ENCODE measurements around the gene BNC2.

Gene BNC2

DNA sequence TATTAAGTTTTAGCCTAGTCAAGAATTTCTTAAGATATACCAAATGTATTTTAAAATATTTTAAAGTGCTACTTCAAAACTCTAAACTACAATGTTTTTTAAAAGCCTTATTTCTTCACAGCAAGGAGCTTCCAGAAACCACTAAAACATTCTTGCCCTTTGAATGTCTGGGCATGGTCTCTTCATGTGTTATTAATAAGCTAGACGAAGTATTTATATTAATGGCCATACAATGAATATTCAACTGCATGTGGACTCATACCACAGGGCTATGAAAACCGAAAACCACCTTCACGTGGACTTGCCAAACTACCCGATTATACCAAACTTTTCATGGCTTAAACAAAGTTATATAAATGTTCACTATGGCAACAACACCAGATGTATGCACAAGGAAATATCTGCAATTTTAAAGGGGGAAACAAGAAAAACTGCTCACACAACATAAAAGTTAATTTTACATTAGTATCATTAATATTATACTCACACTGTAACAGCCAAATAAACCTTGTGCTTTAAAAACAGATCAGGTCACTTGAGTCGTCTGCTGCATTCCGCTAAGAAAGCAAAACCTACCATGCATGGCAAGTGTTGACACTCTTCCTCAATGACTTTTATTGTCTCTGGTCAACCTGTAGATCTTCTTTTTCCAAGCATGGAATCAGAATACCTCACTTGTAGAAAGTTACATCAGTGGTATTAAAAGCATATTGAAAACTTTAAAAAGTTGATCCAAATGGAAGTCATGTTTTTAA lies 246.3 kb downstream of the BNC2 start:
- DNase-seq: no peak

DNA sequence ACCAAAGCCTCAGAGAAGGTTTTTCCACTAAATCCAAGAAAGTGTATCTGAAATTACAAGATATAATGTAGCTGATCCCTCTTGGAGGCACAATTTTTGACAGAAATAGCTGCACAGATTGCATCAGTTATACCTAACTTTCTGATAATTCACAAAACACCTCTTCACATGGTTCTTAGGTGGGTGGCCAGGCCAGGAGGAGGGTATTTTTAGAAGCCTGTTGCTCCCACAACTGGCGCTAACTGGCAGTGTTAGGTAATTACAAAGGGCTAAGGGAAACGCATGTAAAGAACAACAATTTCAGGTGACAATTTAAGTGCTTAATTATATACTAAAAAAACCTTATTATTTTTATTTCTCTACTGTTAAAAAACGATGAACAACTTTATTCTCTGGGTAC lies 247.9 kb downstream of the BNC2 start:
- no peak for DNase-seq

DNA sequence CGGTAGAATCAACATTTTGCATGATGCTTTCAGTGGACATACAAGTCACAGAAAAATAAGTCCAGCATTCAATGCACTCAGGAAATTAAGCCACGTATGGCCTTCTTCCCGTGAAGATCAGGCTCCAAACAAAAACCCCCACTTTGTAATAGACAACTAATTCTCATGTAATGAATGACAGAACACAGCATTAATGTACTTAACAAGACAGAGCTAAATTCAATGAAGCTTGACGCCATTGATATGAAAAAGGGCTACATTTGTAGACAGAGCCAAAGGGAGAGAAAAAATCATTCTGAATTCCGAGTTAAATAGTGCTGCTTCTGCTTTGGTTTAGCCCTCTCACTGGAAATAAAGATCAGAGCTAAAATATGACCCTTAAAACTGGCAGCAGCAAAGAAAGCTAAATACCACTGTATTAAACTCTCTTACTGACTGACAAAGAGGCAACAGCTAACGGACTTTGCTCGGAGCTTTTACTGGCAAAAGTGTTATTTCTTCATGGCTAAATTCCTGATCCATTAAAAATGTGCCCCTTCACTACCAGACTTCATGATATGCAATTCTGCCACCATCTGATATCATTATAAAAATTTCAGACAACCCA lies 250.5 kb downstream of the BNC2 start:
- DNase-seq: no peak

DNA sequence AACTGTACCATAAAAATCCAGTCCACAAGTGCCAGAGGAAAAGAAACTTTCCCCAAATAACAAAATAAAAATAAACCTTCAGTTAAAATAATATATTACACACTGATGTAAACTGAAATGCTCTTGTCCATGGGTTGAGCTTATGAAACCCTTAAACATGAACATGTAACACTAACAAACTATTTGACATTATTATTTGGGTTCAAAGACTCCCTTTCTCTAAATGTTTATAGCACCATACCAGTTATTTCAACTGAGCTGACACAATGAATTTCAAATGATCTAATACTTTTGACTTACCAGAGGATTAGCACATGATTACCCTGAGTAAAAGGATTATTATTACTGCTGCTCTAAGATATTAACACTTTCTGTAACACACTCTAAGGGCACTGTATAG lies 251.1 kb downstream of the BNC2 start:
- DNase-seq: no peak

DNA sequence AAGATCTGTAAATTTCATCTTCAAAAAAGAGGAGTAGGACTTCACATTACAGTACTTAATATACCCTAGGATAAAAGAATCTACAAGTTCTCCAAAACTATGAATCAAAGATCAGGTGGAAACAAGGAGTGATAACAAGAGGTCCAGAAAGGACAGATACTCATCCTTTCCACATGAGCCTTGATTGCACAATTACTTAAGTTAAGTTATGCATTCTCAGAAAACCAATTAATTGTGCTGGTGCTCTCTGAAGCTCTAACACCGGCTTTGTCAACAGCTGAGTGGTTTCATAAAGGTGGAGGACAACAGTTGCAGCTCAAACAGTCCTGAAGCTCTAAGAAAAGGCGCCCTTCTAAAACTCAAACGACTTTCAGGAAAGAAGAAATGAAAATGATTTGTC lies 251.9 kb downstream of the BNC2 start:
- no peak for DNase-seq

DNA sequence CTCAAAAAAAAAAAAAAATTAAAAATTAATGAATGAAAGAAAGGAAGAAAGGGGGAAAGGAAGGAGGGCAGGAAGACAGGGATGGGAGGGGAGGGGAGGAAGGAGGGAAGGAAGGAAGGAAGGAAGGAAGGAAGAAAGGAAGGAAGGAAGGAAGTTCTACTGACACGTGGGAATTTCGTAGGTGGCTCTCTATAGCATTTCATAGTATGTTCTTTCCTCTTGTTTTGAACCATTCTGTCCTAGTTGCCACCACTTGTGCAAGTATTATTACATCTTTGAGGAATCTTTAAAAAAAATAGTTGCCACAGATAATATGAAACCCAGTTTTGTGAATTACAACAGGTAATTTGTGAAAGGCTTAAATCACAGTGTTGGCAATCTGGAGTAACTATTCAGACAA lies 253.8 kb downstream of the BNC2 start:
- no peak for DNase-seq

DNA sequence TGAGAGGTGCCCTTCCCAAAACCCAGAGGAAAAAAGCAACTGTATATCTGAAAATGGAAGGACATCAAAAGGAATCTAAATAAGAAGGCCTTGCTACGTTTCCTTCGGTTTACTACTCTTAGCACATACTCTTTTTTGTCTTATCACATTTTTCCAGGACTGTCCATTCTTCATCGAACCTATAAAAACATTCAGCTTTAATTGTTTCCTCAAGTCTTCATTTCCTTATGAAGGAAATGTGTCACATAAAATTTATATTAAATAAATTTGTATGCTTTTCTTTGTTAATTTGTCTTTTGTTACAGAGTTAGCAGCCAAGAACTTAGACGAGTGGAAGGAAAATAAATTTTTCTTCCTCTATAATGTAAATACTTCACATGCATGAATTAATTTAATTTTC lies 255.0 kb downstream of the BNC2 start:
- DNase-seq: no peak

DNA sequence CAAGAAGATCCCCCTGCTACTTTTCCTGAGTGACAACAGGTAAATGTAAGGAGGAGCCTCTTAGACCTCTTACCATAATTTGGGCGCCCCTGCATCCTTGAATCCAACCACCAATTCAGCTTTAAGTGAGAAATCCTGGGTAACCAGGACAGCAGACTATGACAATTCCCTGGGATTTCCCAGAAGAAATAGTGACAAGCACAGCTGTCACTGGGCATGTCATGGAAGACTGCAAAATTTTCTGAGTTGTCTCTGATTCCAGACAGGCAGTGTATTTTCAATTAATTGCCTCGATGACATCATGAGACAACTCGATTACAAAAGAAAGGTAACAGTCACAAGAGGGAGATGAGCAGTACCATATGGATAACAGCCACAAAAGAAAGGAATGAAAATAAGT lies 256.9 kb downstream of the BNC2 start:
- DNase-seq: no peak

DNA sequence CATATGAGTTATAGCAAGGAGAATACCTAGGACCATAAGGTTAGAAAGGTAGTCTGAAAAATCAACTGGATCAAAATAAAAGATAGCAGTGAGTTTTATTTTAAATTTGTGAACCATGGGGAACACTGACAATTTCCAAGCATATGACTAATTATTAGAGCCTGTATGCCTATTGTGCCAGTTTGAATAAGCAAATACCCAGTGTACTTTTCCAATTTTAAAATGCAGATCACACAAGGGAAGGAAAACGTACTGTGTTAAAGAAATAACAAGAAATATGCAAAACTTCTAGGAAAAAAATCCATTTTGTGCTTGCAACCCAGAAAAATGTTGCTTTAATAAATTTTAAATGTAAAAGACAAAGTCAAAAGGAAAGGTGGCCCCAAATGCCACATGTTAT lies 257.4 kb downstream of the BNC2 start:
- DNase-seq: no peak

DNA sequence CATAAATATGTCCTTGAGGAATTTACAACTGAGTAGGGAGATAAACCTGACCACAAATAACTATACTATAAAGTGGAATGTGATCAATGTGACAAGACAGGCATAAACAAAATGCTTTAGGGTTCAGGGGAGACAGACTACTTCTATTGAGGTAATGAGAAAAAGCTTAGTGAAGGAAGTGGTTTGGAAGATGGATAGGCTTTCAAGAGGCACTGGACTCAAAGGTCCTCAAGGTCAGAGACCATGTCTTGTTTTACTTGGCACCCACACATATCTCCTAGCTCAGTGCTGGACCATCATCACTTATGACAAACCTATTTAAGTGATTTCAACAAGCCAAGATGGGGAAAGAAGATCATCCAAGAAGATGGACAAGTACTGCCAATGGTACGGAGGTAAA lies 257.8 kb downstream of the BNC2 start:
- DNase-seq: no peak

DNA sequence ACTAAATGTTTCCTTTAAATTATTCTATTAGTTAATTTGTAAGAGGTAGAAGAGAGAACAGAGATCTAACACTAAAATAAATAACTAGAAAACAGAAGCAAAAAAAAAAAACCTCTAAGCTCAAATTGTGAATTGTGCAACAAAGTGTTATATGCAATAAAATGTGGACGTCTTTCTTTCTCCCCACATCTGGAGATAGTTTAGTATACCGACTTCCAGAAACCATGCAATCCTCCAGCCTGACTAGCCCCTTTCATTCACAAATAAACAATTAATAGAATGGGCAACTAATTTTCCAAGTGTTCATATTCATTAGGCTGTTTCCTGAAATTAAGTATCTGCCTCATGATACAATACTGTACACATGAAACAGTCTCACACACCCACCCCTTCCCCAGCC lies 258.5 kb downstream of the BNC2 start:
- no peak for DNase-seq

DNA sequence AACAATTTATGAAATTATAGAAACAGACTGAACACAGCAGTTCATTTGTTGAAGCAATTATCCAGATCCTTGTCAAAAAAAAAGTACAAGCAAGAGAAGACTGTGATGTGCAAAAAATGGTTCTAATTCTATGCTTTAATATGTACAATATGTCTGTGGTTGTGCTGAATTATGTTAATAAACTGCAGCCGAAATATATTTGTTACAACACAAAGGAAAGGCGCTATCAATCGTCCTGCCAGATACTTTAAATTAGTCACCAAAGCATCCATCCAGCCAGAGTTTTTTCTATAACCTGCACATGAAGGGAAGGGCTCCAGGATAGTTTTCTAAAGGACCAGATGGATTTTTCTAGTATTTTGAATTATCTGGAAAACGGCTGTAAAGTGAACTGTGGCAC lies 259.5 kb downstream of the BNC2 start:
- DNase-seq: no peak

DNA sequence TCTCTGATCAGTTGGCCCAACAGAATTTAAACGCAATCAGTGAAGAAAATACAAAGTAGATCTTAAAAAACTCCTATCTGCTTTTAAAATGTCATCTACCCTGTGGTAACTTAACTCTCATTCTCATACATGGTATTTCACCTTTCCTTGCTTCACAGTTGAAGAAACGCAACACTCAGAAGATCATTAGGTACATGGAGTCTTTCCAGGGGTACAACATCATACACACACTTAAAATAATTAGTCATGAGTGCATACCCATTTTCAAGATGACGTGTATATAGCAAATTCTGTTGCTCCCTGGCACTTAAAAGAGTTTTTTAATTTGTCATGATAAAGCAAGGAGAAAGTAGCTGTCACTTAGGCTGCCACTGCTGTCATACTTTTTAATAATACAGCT lies 259.9 kb downstream of the BNC2 start:
- DNase-seq: no peak

DNA sequence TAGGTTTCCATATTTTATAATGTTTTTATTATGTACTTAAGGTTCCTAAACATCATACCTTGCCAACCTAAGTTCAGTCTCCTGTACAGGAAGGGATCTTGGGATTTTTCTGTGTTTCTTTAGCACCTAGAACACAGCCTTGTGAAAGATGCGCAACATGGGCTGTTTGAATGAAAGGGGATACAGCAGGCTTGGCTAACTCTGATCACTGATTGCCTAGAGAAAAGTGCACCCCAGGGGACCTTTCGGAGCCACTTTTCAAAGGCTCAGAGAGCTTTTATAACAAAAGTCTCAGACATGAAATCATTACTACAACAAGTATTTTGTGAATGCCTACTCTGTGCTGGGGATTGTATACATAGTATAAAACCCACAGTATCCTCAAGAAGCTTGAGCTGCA lies 261.6 kb downstream of the BNC2 start:
- no peak for DNase-seq

DNA sequence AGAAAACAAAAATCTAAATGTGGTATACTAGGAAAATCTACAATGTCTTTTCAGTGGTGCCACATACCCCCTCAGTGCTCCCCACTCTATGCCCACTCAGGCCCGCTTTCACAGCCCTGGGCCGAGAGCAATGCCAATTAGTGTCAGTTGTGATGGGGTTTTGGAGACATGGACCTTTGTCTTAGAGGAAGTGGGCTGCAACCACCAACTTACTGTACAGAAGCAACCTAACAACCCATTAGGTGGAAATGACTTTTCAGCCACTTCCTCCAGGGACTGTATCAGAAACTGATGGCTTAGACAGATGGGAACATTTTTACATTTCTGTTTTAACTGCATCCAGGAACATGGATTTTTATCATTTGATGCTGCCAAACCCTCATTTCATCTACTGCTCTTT lies 268.0 kb downstream of the BNC2 start:
- peak; percentile 12 for DNase-seq

DNA sequence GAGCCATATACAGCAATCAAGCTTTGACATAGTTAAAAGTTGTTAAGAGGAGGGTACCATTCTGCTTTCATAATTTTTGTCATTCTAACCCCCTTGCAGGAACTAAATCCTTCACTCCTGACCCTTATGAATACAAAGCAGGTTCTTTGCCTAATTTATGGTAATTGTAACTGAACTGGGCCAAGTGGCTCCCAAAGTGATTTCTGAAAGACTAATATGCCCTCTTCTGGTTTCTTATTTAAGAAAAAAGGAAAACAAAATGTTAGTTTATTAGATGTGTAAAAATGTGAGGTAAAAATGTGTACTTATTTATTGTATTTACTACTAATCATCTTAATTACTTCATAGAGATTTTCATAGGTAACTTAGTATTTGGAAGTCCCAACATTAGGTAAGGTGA lies 268.5 kb downstream of the BNC2 start:
- DNase-seq: no peak

DNA sequence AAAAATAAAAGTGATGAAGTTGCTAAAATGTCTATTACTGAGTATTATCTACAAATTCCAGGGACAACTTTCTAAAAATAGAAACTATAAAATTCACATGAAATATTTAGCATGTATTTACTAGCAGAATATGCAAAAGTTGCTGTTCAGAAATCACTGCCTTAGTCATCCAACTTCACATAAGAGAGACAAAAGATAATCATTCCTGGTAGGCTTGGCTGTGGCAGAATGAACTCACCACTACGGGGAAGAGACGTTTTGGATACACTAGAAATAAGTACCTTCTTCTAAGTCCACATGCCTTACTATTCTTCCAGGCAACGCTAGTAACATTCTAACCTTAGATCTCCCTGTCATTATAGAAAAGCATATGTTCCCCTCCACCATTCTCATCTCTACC lies 272.2 kb downstream of the BNC2 start:
- no peak for DNase-seq

DNA sequence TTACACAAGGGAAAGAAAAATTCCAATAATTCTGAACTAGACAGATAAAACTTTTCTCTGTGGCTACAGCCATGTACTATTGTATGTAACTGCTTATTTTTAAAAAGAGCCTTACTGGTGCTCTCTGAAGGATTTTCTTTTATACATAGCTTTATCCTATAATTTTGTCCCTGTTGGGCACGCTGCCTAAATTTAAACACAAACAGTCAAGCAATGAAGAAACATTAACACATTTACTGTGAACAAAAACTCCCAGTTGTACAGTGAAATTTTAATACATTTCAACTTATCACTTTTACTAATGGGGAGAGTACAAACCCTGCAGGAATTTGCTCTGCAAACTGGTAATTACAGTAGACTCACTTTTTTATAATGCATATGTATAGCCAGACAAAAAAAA lies 273.3 kb downstream of the BNC2 start:
- DNase-seq: no peak

DNA sequence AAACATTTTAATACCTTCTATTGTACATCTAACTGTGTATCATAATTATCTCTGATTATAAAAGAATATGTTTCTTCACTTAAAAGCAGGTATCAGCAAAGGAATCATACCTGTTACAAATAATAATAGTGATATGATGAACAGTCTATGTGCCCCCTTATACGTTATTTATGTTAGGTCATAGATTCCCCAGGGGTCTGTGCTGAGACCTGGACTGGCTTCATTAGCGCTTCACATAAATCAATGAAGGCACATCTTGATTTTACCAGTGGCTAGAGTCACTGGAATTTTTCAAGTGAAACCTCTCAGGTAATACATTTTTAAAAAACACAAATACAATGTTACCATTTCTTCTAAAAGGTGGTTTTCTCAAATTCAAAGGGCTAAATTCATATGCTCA lies 275.2 kb downstream of the BNC2 start:
- no peak for DNase-seq

DNA sequence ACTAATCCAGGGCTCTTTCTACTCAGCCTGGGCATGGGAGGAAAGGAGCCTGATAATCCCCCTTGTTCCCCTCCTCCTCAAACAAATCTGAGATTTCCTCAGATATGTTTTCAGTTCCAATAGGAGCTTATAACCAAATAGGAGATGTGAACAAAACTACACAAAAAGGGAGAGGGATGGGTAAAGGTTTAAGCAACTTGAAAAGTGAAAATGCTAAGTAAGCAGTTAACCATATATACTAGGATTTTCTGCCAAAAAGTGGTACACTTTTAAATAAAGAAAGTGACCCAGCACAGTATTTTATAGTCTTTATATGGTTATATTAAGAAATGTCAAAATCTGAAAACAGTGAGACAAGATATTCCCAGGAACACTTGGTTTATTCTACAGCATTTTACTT lies 275.7 kb downstream of the BNC2 start:
- no peak for DNase-seq

DNA sequence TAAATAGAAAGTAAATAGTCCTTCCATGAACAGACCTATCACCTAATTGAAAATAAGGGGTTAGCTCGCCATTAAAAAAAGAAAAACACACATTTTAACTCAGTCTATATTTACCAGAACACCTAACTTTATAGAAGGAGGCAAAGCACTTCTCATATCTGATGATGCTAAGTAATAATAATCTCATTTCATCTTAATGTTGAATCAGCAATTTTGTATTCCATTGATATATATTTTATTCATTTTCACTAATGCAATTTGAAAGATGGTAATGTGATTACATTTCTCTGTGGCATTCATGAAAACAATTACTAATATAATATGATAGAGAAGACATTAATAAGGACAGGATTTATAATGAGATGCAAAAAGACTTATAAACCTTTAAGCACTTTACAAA lies 276.7 kb downstream of the BNC2 start:
- DNase-seq: no peak

DNA sequence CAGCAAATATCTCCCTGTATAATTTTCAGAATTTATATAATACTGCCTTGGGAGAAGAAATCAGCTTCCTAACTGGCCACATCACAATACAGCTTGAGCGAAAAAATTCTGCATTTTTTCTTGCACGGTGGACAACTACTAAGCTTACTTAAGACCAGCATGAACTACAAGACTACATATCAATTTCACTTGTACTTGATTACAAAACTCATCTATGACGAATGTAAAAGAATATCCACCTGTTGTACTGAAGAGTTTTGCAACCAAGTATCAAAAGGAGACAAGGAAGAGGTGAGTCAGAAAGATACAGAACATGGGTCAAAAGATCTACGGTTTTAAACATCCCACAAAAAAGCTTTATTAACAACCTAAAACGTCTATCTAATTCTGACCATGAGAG lies 279.4 kb downstream of the BNC2 start:
- DNase-seq: no peak

DNA sequence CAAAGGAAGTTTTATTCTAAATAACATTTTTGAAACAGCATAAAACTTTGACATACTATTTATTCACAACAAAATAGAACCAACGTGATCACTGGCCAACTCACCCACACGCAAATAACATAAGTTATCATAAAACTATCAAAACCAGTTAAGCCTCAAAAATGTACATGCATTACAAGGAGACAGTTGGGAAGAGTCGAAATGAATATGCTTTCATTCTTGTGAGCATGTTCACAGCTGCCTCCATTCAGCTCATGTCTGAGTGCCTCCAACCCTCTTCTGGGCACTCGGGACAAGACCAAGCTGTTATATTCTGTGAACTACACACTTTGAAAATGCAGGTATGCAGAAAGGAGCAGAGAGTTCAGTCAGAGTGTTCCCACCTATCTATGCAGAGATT lies 284.9 kb downstream of the BNC2 start:
- no peak for DNase-seq

DNA sequence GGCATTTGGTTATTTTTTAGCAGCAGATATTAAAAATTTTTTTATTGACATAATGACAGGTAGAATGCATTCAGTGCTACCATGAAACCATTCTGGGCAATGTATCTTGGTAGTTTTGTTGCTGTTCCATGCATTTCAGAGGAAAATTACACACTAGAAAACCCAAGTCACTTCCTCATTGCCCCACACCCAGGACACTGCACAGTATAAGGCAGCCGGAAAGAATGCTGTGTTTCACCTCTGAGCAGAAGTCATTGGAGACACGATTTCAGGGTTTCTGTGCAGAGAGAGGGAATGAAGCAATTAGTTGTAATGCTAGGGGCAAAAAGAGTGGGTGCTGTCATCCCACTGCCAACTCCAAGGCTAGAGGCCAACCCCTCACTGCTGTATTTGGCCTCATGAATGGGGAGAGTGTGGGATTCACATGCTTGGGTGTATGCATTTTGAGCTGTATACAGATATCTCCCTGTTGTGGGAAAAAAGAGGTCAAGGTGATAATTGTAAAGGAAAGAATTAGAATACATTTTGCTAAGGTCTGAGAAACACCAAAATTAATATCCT lies 290.5 kb downstream of the BNC2 start:
- DNase-seq: no peak

DNA sequence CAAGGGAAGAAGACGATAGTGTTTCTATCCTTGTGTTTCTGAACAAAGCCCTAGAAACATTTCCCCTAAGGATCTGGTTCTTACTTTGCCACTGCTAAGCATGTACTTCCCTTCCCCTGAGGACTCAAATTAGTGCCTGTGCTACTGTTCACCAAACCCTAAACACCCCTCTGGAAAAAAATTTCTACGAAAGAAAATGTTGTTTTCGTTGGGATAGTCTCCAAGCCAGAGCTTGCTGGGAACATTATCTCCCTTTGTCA lies 294.6 kb downstream of the BNC2 start:
- DNase-seq: no peak

All from MV-4-11 (cell line).